Measurements from ENCODE around the gene MED27.

- no peak for TF ChIP-seq MAX (IDR thresholded peaks at IDR 0.05; ENCODE audit: low read depth, low read length)
- no peak for TF ChIP-seq MYC (IDR thresholded peaks at IDR 0.05; ENCODE audit: low read depth, low read length)
- no peak for TF ChIP-seq CTCF (IDR thresholded peaks at IDR 0.05; ENCODE audit: low read depth, low read length)
- TF ChIP-seq POLR2A (IDR thresholded peaks at IDR 0.05; ENCODE audit: extremely low read depth, insufficient read length), result no peak
Observed at GRCh38 chr9:131888923-131889322, 190.7 kb downstream of the MED27 start.
